Fibroblast of skin of left quadriceps (primary cell): ENCODE results near the gene ZDHHC15.
"Not testable (repeated sequence)": the region's sequence is repeated elsewhere in the genome, so short reads cannot be mapped to it uniquely, and the experiment has no call there.

ENCODE experiments used
- DNase-seq, 2 experiments: peaks; one replicate each; pipeline ENCODE4 v3.0.0-alpha.2; 2013; ENCODE audit warnings: low read depth in 2 of 2

The ZDHHC15 gene, protein sequence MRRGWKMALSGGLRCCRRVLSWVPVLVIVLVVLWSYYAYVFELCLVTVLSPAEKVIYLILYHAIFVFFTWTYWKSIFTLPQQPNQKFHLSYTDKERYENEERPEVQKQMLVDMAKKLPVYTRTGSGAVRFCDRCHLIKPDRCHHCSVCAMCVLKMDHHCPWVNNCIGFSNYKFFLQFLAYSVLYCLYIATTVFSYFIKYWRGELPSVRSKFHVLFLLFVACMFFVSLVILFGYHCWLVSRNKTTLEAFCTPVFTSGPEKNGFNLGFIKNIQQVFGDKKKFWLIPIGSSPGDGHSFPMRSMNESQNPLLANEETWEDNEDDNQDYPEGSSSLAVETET

DNA sequence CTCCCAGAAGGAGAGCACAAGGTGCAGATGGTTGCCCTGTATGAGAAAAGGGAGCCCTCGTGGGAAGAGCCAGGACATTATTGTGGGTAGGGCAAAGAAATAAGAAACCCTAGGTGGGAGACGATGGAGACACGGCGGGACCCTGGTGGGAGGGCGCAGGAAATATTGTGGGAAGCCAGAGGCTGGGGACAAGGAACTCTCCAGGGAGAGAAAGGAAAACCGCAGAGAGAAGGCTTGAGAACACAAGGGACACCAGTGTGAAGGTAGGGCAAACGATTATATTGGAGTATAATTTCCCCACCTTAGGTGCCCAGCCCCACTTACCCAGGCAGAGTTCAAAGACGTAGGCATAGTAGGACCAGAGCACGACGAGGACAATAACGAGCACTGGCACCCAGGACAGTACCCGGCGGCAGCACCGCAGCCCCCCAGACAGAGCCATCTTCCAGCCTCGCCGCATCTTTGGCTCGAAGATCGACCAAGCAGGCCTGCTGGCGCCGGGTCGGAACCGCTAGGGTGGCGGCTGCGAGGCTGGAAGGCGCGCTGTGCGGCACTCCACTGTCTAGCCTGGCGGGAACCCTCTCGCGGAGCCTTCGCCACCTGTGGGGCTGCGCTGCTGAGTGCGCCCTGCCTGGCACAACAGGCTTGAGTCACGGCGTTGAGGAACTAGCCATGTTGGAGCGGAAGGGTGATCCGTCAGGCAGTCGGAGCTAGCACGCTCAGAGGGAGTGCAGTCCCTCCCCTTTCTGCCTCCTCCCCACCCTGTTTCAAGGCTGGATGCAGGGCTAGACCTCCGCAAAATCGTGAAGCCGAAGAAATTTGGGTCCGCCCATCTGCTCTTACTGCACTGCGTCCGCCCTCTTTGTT is at the start of gene ZDHHC15:
Gene ZDHHC15, minus strand, starts transcription at position 473 of the 867 bp plus-strand sequence. Its CDS starts 13 bp downstream, at position 460.
- DNase-seq, result peak; percentile 13 to 17

DNA sequence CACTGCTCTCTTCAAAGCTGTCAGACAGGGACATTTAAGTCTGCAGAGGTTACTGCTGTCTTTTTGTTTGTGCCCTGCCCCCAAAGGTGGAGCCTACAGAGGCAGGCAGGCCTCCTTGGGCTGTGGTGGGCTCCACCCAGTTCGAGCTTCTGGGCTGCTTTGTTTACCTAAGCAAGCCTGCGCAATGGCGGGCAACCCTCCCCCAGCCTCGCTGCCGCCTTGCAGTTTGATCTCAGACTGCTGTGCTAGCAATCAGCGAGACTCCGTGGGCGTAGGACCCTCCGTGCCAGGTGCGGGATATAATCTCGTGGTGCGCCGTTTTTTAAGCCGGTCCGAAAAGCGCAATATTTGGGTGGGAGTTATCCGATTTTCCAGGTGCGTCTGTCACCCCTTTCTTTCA is 37.7 kb upstream of the ZDHHC15 start:
- DNase-seq, result not testable (repeated sequence)

DNA sequence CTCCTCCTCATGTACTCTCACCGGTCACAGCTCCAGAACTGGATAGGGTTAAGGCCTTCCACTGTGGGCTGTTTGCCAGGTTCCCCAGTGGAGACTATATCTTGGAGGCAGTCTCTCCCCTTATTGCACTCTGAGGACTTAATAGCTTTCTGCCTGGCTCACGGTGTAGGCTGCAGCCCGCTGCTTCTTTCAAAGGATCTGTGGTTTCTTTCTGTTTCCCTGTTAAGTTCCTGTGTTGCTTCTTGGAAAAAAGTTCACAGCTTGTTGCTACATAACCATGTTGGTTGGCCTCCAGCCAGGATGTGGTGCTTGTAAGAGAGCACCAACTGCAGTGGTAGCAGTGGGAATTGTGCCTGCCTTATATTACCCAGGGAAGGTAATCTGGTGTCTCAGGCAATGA is 24.9 kb upstream of the ZDHHC15 start:
- no peak for DNase-seq

DNA sequence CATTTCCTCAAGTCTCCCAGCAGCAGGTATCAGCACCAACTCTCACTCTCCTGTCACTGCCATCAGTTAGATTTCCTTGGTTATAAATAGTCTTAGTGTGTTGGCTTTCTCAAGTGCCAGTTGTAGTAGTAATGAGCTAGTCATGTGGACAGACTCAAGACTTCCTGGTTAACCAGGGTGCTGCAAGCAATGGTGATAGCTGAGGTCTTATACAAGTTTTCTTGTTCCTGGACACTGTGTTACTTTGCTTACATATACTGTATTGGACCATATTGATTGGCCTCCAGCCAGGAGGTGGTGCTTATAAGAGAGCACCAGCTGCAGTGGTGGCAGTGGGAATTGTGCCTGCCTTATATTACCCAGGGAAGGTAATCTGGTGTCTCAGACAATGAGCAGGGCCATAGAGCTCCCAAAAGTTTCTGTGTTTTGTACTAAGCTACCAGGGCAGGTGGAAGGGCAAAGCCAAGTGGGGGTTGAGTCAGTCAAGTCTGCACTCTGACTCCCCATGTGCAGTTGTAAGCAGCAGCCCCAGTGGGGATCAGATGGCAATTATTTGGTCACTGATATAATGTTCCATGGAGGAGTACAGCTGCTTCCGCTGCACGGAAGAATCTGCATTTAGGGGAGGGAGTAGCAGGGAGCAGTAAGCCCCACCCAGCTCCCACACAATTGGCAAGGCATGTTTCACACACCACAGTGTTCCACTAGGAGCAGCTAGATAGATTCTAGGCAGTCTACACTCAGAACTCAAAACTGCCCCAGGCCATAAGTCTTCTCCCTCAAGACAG is 24.1 kb upstream of the ZDHHC15 start:
- no peak for DNase-seq

DNA sequence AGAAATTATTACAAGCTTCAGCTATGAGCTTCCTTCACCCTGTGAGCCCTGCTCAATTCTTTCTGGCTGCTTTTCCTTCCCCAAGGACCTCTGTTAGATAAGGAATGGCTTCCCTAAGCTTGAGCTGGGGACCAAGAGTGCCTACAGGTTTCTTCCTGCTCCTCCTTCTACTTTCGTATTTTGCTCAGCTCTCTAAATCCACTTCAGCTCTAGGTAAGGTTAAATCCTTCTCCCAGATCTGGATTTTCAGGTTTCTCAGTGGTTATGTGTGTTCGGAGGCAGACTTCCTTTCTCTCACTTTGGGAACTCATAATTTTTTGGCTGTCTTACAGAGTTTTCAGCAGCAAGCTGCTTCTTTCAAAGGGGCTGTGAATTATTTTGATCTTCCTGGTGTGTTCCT is 21.9 kb upstream of the ZDHHC15 start:
- DNase-seq, result no peak

DNA sequence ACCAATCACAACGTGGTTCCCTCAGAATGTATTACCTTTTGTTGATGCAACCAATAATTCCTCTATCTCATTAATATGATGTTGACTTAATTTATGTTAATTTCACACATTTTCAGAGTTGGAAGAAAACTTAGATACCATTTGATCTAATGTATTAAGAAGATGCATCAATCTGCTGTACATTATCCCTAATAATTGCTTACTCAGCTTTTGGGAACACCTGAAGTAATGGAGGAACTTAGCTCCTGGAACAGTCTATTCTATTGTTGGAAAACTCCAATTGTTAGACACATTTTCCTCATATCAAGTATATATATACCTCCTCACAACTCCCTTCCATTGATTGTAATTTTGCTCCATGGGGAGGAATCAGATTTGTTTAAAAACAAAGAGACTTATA is 38.9 kb downstream of the ZDHHC15 start:
- no peak for DNase-seq

DNA sequence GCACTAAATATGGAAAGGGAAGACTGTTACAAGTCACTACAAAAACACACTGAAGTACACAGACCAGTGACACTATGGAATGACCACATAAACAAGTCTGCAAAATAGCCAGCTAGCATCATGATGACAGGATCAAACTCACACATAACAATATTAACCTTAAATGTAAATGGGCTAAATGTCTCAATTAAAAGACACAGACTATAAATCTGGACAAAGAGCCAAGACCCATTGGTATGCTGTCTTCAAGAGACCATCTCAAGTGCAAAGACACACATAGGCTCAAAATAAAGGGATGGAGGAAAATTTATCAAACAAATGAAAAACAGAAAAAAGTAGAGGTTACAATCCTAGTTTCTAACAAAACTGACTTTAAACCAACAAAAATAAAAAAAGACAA is 61.1 kb downstream of the ZDHHC15 start:
- DNase-seq, result not testable (repeated sequence)

DNA sequence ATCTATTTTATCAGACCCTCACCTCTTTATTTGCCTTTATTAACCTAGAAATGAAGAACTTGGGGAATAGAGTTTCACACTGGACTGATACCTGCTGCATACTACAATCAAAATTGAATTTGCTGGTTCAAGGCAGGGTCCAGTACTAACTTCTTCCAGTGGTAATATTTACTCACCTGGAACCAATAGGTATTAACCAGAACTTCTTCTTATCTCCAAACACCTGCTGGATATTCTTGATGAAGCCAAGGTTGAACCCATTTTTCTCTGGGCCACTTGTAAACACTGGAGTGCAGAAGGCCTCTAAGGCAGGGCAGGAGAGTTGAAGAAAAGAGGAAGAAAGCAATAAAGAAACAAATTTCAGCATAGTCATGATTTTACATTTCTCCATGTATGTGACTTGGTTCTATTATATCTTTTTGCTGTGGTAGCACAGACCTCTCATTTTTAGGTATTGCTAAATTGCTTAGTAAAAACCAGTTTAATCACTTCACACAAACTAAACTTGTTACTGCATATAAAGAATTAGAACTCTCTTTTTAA is 101.1 kb downstream of the ZDHHC15 start:
- no peak for DNase-seq

DNA sequence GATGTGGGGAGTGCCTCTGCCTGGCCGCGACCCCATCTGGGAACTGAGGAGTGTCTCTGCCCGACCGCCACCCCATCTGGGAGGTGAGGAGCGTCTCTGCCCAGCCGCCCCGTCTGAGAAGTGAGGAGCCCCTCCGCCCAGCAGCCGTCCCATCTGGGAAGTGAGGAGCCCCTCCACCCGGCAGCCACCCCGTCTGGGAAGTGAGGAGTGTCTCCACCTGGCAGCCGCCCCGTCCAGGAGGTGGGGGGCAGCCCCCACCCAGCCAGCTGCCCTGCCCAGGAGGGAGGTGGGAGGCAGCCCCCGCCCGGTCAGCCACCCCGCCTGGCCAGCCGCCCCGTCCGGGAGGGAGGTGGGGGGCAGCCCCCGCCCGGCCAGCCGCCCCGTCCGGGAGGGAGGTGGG is 115.7 kb downstream of the ZDHHC15 start:
- not testable (repeated sequence) for DNase-seq

DNA sequence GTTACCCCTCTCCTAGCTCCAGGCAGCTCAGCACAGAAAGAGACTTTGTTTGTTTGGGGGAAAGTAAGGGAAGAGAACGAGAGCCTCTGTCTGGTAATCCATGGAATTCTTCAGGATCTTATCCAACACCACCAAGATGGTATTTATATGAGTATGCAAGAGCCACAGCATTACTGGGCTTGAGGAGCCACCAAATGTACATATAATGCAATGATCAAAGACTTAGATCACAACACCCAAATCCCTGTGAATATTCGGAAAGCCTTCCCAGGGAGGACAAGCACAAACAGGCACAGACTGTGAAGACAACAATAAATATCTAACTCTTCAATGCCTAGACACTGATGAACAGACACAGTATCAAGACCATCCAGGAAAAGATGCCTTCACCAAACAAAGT is 132.4 kb downstream of the ZDHHC15 start:
- no peak for DNase-seq

DNA sequence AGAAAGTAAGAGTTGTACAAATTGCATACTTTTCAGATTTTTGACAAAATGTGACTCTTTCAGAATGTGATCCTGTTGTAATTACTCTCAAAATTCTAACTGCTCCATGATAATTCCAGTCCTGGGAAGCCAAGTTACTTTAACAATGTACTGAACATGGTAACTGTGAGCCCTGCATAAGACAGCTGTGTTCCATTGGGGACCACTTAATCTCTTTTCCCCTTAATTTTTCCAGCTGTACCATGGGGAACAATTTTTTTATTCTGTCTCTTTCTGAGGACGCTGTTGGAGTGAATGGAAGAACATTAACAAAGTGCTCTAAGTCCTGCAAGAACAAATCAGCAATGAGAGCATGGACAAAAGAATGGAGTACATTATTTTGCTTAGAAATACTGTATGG is 153.1 kb downstream of the ZDHHC15 start:
- no peak for DNase-seq

DNA sequence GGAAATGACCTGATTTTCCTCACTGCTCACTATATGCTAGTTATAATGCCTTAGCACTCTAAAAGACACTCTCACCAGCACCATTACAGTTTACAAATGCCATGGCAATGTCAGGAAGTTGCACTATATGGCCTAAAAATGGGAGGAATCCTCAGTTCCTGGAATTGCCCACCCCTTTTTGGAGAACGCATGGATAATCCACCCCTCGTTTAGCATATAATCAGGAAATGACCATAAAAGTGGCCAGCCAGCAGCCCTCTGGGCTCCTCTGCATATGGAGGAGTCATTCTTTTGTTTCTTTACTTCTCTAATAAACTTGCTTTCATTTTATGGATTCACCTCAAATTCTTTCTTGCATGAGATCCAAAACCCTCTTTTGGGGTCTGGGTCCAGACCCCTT is 156.0 kb downstream of the ZDHHC15 start:
- DNase-seq, result no peak

DNA sequence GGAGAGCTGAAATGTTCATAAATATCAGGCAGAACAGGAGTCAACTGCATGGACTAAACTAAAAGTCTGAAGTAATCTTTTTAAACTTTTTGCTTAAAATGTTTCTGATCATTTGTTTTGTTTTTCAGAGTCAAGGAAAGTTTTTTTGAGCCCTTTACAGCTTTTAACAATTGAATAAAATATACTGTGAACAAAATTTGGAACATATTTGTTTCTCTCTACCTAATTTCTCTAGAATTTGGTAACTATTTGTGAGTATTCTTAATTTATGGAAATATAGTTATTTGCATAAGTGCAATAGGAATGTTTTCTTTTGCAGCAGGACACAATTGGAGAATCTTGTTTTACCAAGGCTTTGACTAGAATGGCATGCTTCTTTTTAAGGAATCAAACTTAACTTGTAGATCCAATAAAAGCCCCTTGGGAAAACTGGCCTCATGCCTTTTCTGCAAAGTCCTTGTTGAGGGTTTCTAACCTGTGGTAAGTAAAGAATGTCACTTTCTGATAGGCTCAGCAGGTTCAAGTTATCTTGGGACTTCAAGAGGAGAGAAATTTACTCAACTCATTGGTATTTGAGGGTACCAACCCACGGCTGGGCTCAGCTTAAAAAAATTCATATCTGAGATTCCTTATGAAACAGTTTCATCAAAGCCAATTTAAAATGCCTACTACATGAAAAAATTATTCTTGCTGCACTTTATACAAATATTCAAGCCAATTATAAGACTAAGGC is 157.4 kb downstream of the ZDHHC15 start:
- DNase-seq, result no peak

DNA sequence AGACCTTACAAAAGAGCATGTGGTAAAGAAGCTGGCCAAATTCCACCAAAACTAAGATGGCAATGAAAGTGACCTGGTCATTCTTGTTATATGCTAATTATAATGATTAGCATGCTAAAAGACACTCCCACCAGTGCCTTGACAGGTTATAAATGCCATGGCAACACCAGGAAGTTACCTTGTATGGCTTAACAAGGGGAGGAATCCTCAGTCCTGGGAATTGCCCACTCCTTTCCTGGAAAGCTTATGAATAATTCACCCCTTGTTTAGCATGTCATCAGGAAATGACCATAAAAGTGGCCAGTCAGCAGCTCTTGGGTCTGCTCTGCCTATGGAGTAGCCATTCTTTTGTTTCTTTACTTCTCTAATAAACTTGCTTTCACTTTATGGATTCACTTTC is 161.0 kb downstream of the ZDHHC15 start:
- no peak for DNase-seq

DNA sequence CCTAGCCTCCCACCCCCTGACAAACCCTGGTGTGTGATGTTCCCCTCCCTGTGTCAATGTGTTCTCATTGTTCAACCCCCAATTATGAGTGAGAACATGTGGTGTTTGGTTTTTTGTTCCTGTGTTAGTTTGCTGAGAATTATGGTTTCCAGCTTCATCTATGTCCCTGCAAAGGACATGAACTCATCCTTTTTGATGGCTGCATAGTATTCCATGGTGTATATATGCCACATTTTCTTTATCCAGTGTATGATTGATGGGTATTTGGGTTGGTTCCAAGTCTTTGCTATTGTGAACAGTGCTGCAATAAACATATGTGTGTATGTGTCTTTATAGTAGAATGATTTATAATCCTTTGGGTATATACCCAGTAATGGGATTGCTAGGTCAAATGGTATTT is 174.2 kb downstream of the ZDHHC15 start:
- DNase-seq, result not testable (repeated sequence)

DNA sequence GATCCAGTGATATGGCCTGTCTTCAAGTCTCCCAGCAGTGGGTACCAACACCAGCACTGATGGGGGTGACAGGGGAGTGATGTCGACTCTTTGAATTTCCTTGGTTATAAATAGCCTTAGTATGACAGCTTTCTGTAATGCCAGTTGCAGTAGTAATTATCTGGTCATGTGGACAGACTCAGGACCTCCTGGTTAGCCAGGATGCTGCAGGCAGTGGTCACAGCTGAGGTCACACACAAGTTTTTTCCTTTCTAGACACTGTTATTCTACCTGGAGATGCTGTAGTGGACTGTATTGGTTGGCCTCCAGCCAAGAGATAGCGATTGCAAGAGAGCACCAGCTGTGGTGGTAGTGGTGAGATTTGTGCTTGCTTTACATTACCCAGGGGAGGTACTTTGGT is 185.3 kb downstream of the ZDHHC15 start:
- DNase-seq, result no peak

DNA sequence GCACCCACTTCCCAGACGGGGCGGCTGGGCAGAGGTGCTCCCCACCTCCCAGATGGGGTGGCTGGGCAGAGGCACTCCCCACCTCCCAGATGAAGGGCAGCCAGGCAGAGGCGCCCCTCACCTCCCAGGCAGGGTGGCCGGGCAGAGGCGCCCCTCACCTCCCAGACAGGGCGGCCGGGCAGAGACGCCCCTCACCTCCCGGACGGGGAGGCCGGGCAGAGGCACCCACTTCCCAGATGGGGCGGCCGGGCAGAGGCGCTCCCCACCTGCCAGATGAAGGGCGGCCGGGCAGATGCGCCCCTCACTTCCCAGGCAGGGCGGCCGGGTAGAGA is 187.7 kb downstream of the ZDHHC15 start:
- no peak for DNase-seq

DNA sequence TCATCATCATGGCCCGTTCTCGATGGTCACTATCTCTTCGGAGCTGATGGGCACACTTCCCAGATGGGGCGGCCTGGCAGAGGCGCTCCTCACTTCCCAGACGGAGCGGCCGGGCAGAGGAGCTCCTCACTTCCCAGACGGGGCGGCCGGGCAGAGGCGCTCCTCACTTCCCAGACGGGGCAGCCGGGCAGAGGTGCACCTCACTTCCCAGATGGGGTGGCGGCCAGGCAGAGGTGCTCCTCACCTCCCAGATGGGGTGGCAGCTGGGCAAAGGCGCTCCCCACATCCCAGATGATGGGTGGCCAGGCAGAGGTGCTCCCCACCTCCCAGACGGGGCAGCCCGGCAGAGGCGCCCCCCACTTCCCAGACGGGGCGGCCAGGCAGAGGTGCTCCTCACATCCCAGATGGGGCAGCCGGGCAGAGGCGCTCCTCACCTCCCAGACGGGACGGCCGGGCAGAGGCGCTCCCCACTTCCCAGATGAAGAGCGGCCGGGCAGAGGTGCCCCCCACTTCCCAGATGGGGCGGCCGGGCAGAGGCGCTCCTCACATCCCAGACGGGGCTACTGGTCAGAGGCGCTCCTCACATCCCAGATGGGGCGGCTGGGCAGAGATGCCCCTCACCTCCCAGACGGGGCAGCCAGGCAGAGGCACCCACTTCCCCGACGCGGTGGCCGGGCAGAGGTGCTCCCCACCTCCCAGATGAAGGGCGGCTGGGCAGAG is 188.3 kb downstream of the ZDHHC15 start:
- DNase-seq, result not testable (repeated sequence)

DNA sequence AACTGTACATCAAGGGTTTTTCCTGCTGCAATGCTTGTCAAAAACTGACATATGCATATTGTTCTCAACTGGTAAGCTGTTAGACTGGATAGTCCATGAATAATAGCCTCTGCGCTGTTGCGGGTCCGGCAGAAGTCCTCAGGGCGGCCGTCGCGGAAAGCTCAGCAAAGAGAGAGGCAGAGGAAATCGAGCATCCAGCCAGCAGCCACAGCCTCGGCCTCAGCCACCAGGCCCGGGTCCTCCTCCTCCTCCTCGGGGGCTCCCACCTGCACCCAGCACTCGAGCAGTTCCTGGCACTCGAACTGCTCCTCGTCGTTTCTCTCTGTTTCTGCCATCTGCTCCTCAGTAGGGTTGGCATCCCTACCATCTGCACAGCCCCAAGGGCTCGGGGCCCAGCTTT is 195.2 kb downstream of the ZDHHC15 start:
- no peak for DNase-seq
